ENCODE measurements around the gene SEC14L2.

GRCh38 chr22:30421695-30422480, 25.1 kb downstream of the SEC14L2 start:
- TF ChIP-seq CTCF (IDR thresholded peaks at IDR 0.05): no peak
- no peak for TF ChIP-seq POLR2A (IDR thresholded peaks at IDR 0.05)

All from esophagus squamous epithelium (tissue), 4 donors.